Cardiac fibroblast (primary cell): ENCODE data around the gene ADAMTSL2.

Source experiments
- DNase-seq, 2 donors: peaks; one replicate each; pipeline versions ENCODE4 v3.0.0 to v3.0.0-alpha.2; 2010; ENCODE audit warnings: low read depth in 2 of 2
- H3K4me3 ChIP-seq, 2 donors: replicated peaks in 1 of 2; 1 replicate in 1 of 2; 2 replicates in 1 of 2; pipeline ENCODE4 v1.5.1; 2011; ENCODE audit warnings: low read depth in 2 of 2, low read length in 2 of 2, mild to moderate bottlenecking in 2 of 2, moderate library complexity in 1 of 2
- CTCF ChIP-seq: IDR thresholded peaks from one replicate; pipeline ENCODE4 v1.5.1; 2011; ENCODE audit warnings: low read depth, mild to moderate bottlenecking, low read length, inconsistent platforms

The ADAMTSL2 gene

GRCh38 chr9:133605856-133606707 lies 71.6 kb downstream of the ADAMTSL2 start:
- no peak for TF ChIP-seq CTCF
- no peak for DNase-seq

GRCh38 chr9:133606708-133607025 lies 72.2 kb downstream of the ADAMTSL2 start:
- no peak overlapping the region for H3K4me3 ChIP-seq
- DNase-seq, result no peak
- TF ChIP-seq CTCF, result no peak

More at GRCh38 chr9:133605856-133606707, 71.6 kb downstream of the ADAMTSL2 start:
- H3K4me3 ChIP-seq, result no peak overlapping the region

- H3K4me3 ChIP-seq, result no peak overlapping the region
- TF ChIP-seq CTCF, result no peak
- DNase-seq, result no peak
Measured at GRCh38 chr9:133607381-133607780, 72.9 kb downstream of the ADAMTSL2 start.

- no peak for DNase-seq
- TF ChIP-seq CTCF, result no peak
- no peak overlapping the region for H3K4me3 ChIP-seq
Measured at GRCh38 chr9:133607976-133608375, 73.5 kb downstream of the ADAMTSL2 start.

- DNase-seq, result no peak
- no peak overlapping the region for H3K4me3 ChIP-seq
- no peak for TF ChIP-seq CTCF
Measured at GRCh38 chr9:133608382-133608781, 73.9 kb downstream of the ADAMTSL2 start.

- no peak overlapping the region for H3K4me3 ChIP-seq
- no peak for TF ChIP-seq CTCF
Measured at GRCh38 chr9:133608889-133609288, 74.4 kb downstream of the ADAMTSL2 start.

More at GRCh38 chr9:133608889-133609288, 74.4 kb downstream of the ADAMTSL2 start:
- DNase-seq, result peak in 1 of 2 donors; percentile 7
